ENCODE results near the gene C13orf42. TPM values are rescaled to one million over a fixed set of nuclear protein-coding genes. Genes with fewer than 3 reads are reported as not detected.
"Not testable (repeated sequence)": the region's sequence is repeated elsewhere in the genome, so short reads cannot be mapped to it uniquely, and the experiment has no call there.

Gene C13orf42
- total and polyA plus RNA-seq, 12 donors, result 0.01 TPM; not detected in 11

GRCh38 chr13:51093574-51093973, 17.5 kb downstream of the C13orf42 start:
- WGBS, 2 donors, result 94 to 95% methylated on average over 4 of the region's 4 CpGs
- intact Hi-C loops (cut with DNase I), result no loop called here

GRCh38 chr13:51091839-51092238, 19.2 kb downstream of the C13orf42 start:
- intact Hi-C loops (cut with DNase I), result no loop called here
- no peak overlapping the region for H3K4me3 ChIP-seq
- peaks cover 0 to 6% (median 0%) of the 10 kb centered on the region in 7 donors for H3K27me3 ChIP-seq
- H3K9me3 ChIP-seq, result no peaks in the 10 kb centered on the region
- DNase-seq (no peak), ATAC-seq (no peak)
- TF ChIP-seq CTCF (IDR thresholded peaks at IDR 0.05), result no peak
- no peaks in the 10 kb centered on the region for H3K36me3 ChIP-seq
- WGBS, 2 donors, result 81 to 84% methylated on average over 4 of the region's 4 CpGs
- H3K4me1 ChIP-seq, result no peaks in the 10 kb centered on the region
- no peak overlapping the region for H3K27ac ChIP-seq

More at GRCh38 chr13:51093574-51093973, 17.5 kb downstream of the C13orf42 start:
- Histone ChIP-seq H3K27ac (no peak overlapping the region), H3K27me3 (peaks cover 0 to 7% (median 0%) of the 10 kb centered on the region in 7 donors), H3K9me3 (no peaks in the 10 kb centered on the region), H3K4me1 (no peaks in the 10 kb centered on the region), H3K36me3 (no peaks in the 10 kb centered on the region), H3K4me3 (no peak overlapping the region)
- DNase-seq (no peak), ATAC-seq (no peak)
- no peak for TF ChIP-seq CTCF (IDR thresholded peaks at IDR 0.05)

GRCh38 chr13:51083706-51084105, 27.4 kb downstream of the C13orf42 start:
- Histone ChIP-seq H3K27ac (no peak overlapping the region), H3K4me1 (no peaks in the 10 kb centered on the region), H3K4me3 (no peak overlapping the region), H3K27me3 (no peaks in the 10 kb centered on the region), H3K36me3 (no peaks in the 10 kb centered on the region), H3K9me3 (no peaks in the 10 kb centered on the region)
- intact Hi-C loops (cut with DNase I), result no loop called here
- TF ChIP-seq CTCF (IDR thresholded peaks at IDR 0.05), result no peak
- DNase-seq, result no peak
- ATAC-seq, result no peak
- 91 to 92% methylated on average over 5 of the region's 5 CpGs for WGBS, 2 donors

- DNase-seq; intact Hi-C loops (cut with DNase I); H3K4me3 ChIP-seq; H3K27ac ChIP-seq; H3K4me1 ChIP-seq; ATAC-seq; H3K27me3 ChIP-seq; H3K9me3 ChIP-seq; H3K36me3 ChIP-seq: not testable (repeated sequence)
- 76 to 89% methylated on average over 6 to 9 of the region's 23 CpGs for WGBS, 2 donors
Measured at GRCh38 chr13:51080478-51081065, 30.5 kb downstream of the C13orf42 start.

GRCh38 chr13:51071493-51071892, 39.6 kb downstream of the C13orf42 start:
- DNase-seq (no peak), ATAC-seq (no peak)
- Histone ChIP-seq H3K4me3 (no peak overlapping the region), H3K36me3 (no peaks in the 10 kb centered on the region), H3K27ac (no peak overlapping the region), H3K9me3 (peaks cover 0 to 4% (median 0%) of the 10 kb centered on the region in 11 donors), H3K4me1 (peaks cover 0 to 35% (median 10%) of the 10 kb centered on the region in 9 donors), H3K27me3 (no peaks in the 10 kb centered on the region)
- WGBS, 2 donors, result 86 to 87% methylated on average over 8 of the region's 8 CpGs
- no peak for TF ChIP-seq CTCF (IDR thresholded peaks at IDR 0.05)
- intact Hi-C loops (cut with DNase I), result loop anchor here in 3 of 10 donors (5.0 kb wide), 2 partner anchors 99 to 1094 kb away; no protein-coding TSS in a partner anchor

All from heart right ventricle (tissue), 16 donors.